OCI-LY7 (cell line): ENCODE data around the gene CPPED1. TPM values are rescaled to one million over a fixed set of nuclear protein-coding genes. Genes with fewer than 3 reads are reported as not detected.

Source experiments
- BruUV-seq: library from RNA; stranded (reverse); fragments of 400-500 nt; replicated peaks from 2 replicates; lab custom pipeline; 2021; lab: Mats Ljungman, UMichigan
- CTCF ChIA-PET: fragments of 300-600 bp; sonication (Branson Sonifier 250); formaldehyde crosslinking; loops from one replicate; lab custom pipeline; 2022; ENCODE audit warnings: antibody characterized with exemption; ENCODE audit not compliant: unreplicated experiment; lab: Charles Lee
- POLR2A ChIA-PET: fragments of 300-600 bp; sonication (Branson Sonifier 250); formaldehyde crosslinking; loops from one replicate; lab custom pipeline; 2022; ENCODE audit warnings: antibody characterized with exemption; lab: Charles Lee
- DNase-seq: peaks from one replicate; pipeline ENCODE4 v3.0.0-alpha.2; 2015; ENCODE audit warnings: low spot score
- H2AFZ ChIP-seq: fragments of 200-600 bp; sonication (generic), shearing (Covaris generic); 2 replicates; pipeline ENCODE4 v1.6.1; 2014; ENCODE audit warnings: mild to moderate bottlenecking, antibody characterized with exemption, low read length, moderate library complexity
- H3K27ac ChIP-seq: fragments of 200-600 bp; sonication (generic); 2 replicates; pipeline ENCODE4 v1.5.1; 2014; ENCODE audit warnings: mixed run types, low read depth, mild to moderate bottlenecking, moderate library complexity, low read length, inconsistent platforms; ENCODE audit not compliant: poor library complexity, severe bottlenecking
- H3K36me3 ChIP-seq: fragments of 200-600 bp; sonication (generic); 2 replicates; pipeline ENCODE4 v1.6.1; 2014; ENCODE audit warnings: mild to moderate bottlenecking, antibody characterized with exemption, low read length, moderate library complexity, mixed read lengths; ENCODE audit not compliant: insufficient read depth
- H3K4me1 ChIP-seq: fragments of 200-600 bp; sonication (generic); 2 replicates; pipeline ENCODE4 v1.5.1; 2014; ENCODE audit warnings: mild to moderate bottlenecking, low read length; ENCODE audit not compliant: insufficient read depth, poor library complexity, severe bottlenecking
- H3K4me2 ChIP-seq: fragments of 200-600 bp; sonication (generic); 2 replicates; pipeline ENCODE4 v1.6.1; 2014; ENCODE audit warnings: mild to moderate bottlenecking, low read length
- H3K4me3 ChIP-seq: fragments of 200-600 bp; sonication (generic); 2 replicates; pipeline ENCODE4 v1.5.1; 2014; ENCODE audit warnings: mild to moderate bottlenecking, low read depth, low read length; ENCODE audit not compliant: poor library complexity, severe bottlenecking
- H3K79me2 ChIP-seq: fragments of 200-600 bp; sonication (generic); 2 replicates; pipeline ENCODE4 v1.6.1; 2016; ENCODE audit warnings: low read depth, mild to moderate bottlenecking, low read length, moderate library complexity, mixed read lengths; ENCODE audit not compliant: insufficient read depth
- H3K9me2 ChIP-seq: fragments of 200-600 bp; sonication (generic); 2 replicates; pipeline ENCODE4 v1.6.1; 2016; ENCODE audit warnings: mild to moderate bottlenecking, low read length, mixed read lengths; ENCODE audit not compliant: insufficient read depth
- H3K9me3 ChIP-seq: fragments of 200-600 bp; sonication (generic); 2 replicates; pipeline ENCODE4 v1.6.1; 2014; ENCODE audit warnings: mild to moderate bottlenecking, mixed run types, low read length, mixed read lengths
- H4K20me1 ChIP-seq: fragments of 200-600 bp; sonication (generic); 2 replicates; pipeline ENCODE4 v1.6.1; 2014; ENCODE audit warnings: mild to moderate bottlenecking, antibody characterized with exemption, low read length, moderate library complexity, mixed read lengths; ENCODE audit not compliant: insufficient read depth
- CTCF ChIP-seq: fragments of 200-600 bp; sonication (generic); conservative IDR thresholded peaks from 2 replicates; pipeline ENCODE4 v1.5.1; 2014; ENCODE audit warnings: mild to moderate bottlenecking, antibody characterized with exemption, low read length, moderate library complexity, mixed read lengths
- EZH2phosphoT487 ChIP-seq: fragments of 200-600 bp; sonication (generic); IDR thresholded peaks from 2 replicates; pipeline ENCODE4 v1.6.1; 2018; ENCODE audit warnings: low read depth, borderline replicate concordance, mild to moderate bottlenecking, mixed run types, antibody characterized with exemption, low read length, moderate library complexity, mixed read lengths
- intact Hi-C: fragments of 100-400 bp; cut with micrococcal nuclease; formaldehyde crosslinking; loops from one replicate; pipeline ENCODE4 v1.10.0; 2022; ENCODE audit not compliant: unreplicated experiment
- total RNA-seq, 2 experiments: library from RNA; depleted of rRNA in 1 of 2; stranded (reverse); fragments of >200 nt in 1 of 2; shearing (Covaris generic) in 1 of 2; gene quantifications; 2 replicates each; pipeline ENCODE4 v1.2.3, GENCODE V29; 2014 to 2022

Gene CPPED1
- total RNA-seq, 2 experiments from 2014 or later = 8.6 to 14.2 TPM

- ChIA-PET CTCF (no interaction called here), POLR2A (no interaction called here)
- no TSS peak for BruUV-seq
- no peak overlapping the region for H3K27ac ChIP-seq
- H3K36me3 ChIP-seq = peaks cover 12% of the 10 kb centered on the region; the same call in 1 of the 2 replicates
- no peaks in the 10 kb centered on the region for H4K20me1 ChIP-seq
- no peak overlapping the region for H3K4me3 ChIP-seq
- H3K9me3 ChIP-seq = no peaks in the 10 kb centered on the region
- TF ChIP-seq CTCF (no peak), EZH2phosphoT487 (no peak)
- H2AFZ ChIP-seq = no peak overlapping the region
- H3K79me2 ChIP-seq = no peaks in the 10 kb centered on the region
- intact Hi-C loops = no loop called here
- H3K4me2 ChIP-seq = no peak overlapping the region
- H3K4me1 ChIP-seq = peaks cover 3% of the 10 kb centered on the region
- H3K9me2 ChIP-seq = no peaks in the 10 kb centered on the region
- no peak for DNase-seq
Measured at GRCh38 chr16:12704492-12705111, 99.1 kb downstream of the CPPED1 start.

GRCh38 chr16:12703935-12704334 is 99.8 kb downstream of the CPPED1 start:
- Histone ChIP-seq H4K20me1 (no peaks in the 10 kb centered on the region), H3K9me3 (no peaks in the 10 kb centered on the region), H3K4me1 (peaks cover 3% of the 10 kb centered on the region), H2AFZ (no peak overlapping the region), H3K4me2 (no peak overlapping the region), H3K4me3 (no peak overlapping the region), H3K27ac (no peak overlapping the region), H3K9me2 (no peaks in the 10 kb centered on the region), H3K79me2 (no peaks in the 10 kb centered on the region), H3K36me3 (peaks cover 12% of the 10 kb centered on the region; the same call in 1 of the 2 replicates)
- intact Hi-C loops = no loop called here
- TF ChIP-seq CTCF (no peak), EZH2phosphoT487 (no peak)
- DNase-seq = no peak
- POLR2A ChIA-PET = no interaction called here
- CTCF ChIA-PET = no interaction called here
- BruUV-seq = no TSS peak

- BruUV-seq = no TSS peak
Measured at GRCh38 chr16:12700161-12700560, 103.5 kb downstream of the CPPED1 start.

More at GRCh38 chr16:12700161-12700560, 103.5 kb downstream of the CPPED1 start:
- TF ChIP-seq EZH2phosphoT487 (no peak), CTCF (no peak)
- CTCF ChIA-PET = no interaction called here
- Histone ChIP-seq H3K79me2 (no peaks in the 10 kb centered on the region), H3K27ac (no peak overlapping the region), H4K20me1 (no peaks in the 10 kb centered on the region), H3K36me3 (peaks cover 12% of the 10 kb centered on the region; the same call in 1 of the 2 replicates), H2AFZ (no peak overlapping the region), H3K4me1 (no peaks in the 10 kb centered on the region), H3K4me3 (no peak overlapping the region), H3K9me3 (no peaks in the 10 kb centered on the region), H3K9me2 (no peaks in the 10 kb centered on the region), H3K4me2 (no peak overlapping the region)
- DNase-seq = no peak
- intact Hi-C loops = no loop called here
- POLR2A ChIA-PET = interaction anchor here (0.6 kb wide), 1 partner anchor 11 kb away, joined by 3 read pairs; no protein-coding TSS in a partner anchor
